PC-3 (cell line): Measurements from ENCODE around the gene CIB1. TPM values are rescaled to one million over a fixed set of nuclear protein-coding genes. Genes with fewer than 3 reads are reported as not detected.
A peak's percentile ranks its signal among the peaks of the same experiment; 100 is the strongest.

Experiments
- ATAC-seq: fragments of 200-7000 bp; cut with Tn5 transposase; 2 replicates; pipeline ENCODE4 v1.9.1; 2020; ENCODE audit warnings: mild to moderate bottlenecking, moderate library complexity
- BruUV-seq: library from RNA; stranded (reverse); fragments of 400-500 nt; replicated peaks from 2 replicates; lab custom pipeline; 2021; lab: Mats Ljungman, UMichigan
- CTCF ChIA-PET: fragments of 300-600 bp; sonication (Branson Sonifier 250); formaldehyde crosslinking; loops from one replicate; lab custom pipeline; 2022; ENCODE audit warnings: antibody characterized with exemption; lab: Charles Lee
- POLR2A ChIA-PET: fragments of 300-600 bp; sonication (Branson Sonifier 250); formaldehyde crosslinking; loops from one replicate; lab custom pipeline; 2022; ENCODE audit warnings: antibody characterized with exemption; ENCODE audit not compliant: unreplicated experiment; lab: Charles Lee
- DNase-seq: peaks from one replicate; pipeline ENCODE4 v3.0.0-alpha.2; 2015
- H2AFZ ChIP-seq: fragments of 300-600 bp; sonication (generic); 2 replicates; pipeline ENCODE4 v1.6.0; 2016; ENCODE audit warnings: antibody characterized with exemption, low read length
- H3F3A ChIP-seq: fragments of 300-600 bp; sonication (generic); one replicate; pipeline ENCODE4 v1.6.0; 2017; ENCODE audit warnings: antibody characterized with exemption, low read length, control low read depth, mild to moderate bottlenecking; ENCODE audit not compliant: unreplicated experiment
- H3K27ac ChIP-seq: fragments of 300-600 bp; sonication (generic); 2 replicates; pipeline ENCODE4 v1.5.1; 2016; ENCODE audit warnings: mild to moderate bottlenecking, low read length
- H3K27me3 ChIP-seq: fragments of 300-600 bp; sonication (generic); 2 replicates; pipeline ENCODE4 v1.6.1; 2016; ENCODE audit warnings: low read length, mixed read lengths
- H3K36me3 ChIP-seq: fragments of 300-600 bp; sonication (generic); 2 replicates; pipeline ENCODE4 v1.6.1; 2016; ENCODE audit warnings: low read depth, mixed run types, low read length, mixed read lengths
- H3K4me1 ChIP-seq: fragments of 300-600 bp; sonication (generic); 2 replicates; pipeline ENCODE4 v1.5.1; 2016; ENCODE audit warnings: low read length; ENCODE audit not compliant: insufficient read depth
- H3K4me2 ChIP-seq: fragments of 300-600 bp; sonication (generic); 2 replicates; pipeline ENCODE4 v1.6.0; 2016; ENCODE audit warnings: low read length
- H3K4me3 ChIP-seq: fragments of 300-600 bp; sonication (generic); 2 replicates; pipeline ENCODE4 v1.5.1; 2016; ENCODE audit warnings: mild to moderate bottlenecking, low read length, mixed read lengths
- H3K79me2 ChIP-seq: fragments of 300-600 bp; sonication (generic); 2 replicates; pipeline ENCODE4 v1.6.1; 2017; ENCODE audit warnings: low read length, mixed read lengths
- H3K9ac ChIP-seq: fragments of 300-600 bp; sonication (generic); 2 replicates; pipeline ENCODE4 v1.6.0; 2016; ENCODE audit warnings: mild to moderate bottlenecking, low read length
- H3K9me2 ChIP-seq: fragments of 300-600 bp; sonication (generic); replicated peaks from 2 replicates; pipeline ENCODE4 v1.6.1; 2016; ENCODE audit warnings: mixed run types, low read length, mixed read lengths
- H3K9me3 ChIP-seq: fragments of 300-600 bp; sonication (generic); 2 replicates; pipeline ENCODE4 v1.6.1; 2016; ENCODE audit warnings: low read length, mixed read lengths
- H4K20me1 ChIP-seq: fragments of 300-600 bp; sonication (generic); 2 replicates; pipeline ENCODE4 v1.6.1; 2016; ENCODE audit warnings: low read length, mixed read lengths
- EZH2 ChIP-seq: fragments of 300-600 bp; sonication (generic); IDR thresholded peaks from one replicate; pipeline ENCODE4 v1.6.1; 2017; ENCODE audit warnings: antibody characterized with exemption, mild to moderate bottlenecking, low read length; ENCODE audit not compliant: unreplicated experiment
- EZH2phosphoT487 ChIP-seq: fragments of 300-600 bp; sonication (generic); IDR thresholded peaks from 2 replicates; pipeline ENCODE4 v1.6.1; 2018; ENCODE audit warnings: mild to moderate bottlenecking, antibody characterized with exemption, low read length, borderline replicate concordance
- intact Hi-C: fragments of 100-400 bp; cut with micrococcal nuclease; formaldehyde crosslinking; loops from 2 replicates; pipeline ENCODE4 v1.9.0; 2023
- total RNA-seq: library from RNA; depleted of rRNA; stranded (reverse); fragments of >200 nt; gene quantifications from 2 replicates; pipeline ENCODE4 v1.2.3, GENCODE V29; 2014
- TF ChIP-seq, protein P1 (sequence below): fragments of 300-600 bp; sonication (generic); conservative IDR thresholded peaks from 2 replicates; pipeline ENCODE4 v1.5.1; 2017; ENCODE audit warnings: antibody characterized with exemption, low read depth, mild to moderate bottlenecking, low read length

CIB1 gene
- total RNA-seq, 1 experiment from 2014 or later: 83.7 TPM

DNA sequence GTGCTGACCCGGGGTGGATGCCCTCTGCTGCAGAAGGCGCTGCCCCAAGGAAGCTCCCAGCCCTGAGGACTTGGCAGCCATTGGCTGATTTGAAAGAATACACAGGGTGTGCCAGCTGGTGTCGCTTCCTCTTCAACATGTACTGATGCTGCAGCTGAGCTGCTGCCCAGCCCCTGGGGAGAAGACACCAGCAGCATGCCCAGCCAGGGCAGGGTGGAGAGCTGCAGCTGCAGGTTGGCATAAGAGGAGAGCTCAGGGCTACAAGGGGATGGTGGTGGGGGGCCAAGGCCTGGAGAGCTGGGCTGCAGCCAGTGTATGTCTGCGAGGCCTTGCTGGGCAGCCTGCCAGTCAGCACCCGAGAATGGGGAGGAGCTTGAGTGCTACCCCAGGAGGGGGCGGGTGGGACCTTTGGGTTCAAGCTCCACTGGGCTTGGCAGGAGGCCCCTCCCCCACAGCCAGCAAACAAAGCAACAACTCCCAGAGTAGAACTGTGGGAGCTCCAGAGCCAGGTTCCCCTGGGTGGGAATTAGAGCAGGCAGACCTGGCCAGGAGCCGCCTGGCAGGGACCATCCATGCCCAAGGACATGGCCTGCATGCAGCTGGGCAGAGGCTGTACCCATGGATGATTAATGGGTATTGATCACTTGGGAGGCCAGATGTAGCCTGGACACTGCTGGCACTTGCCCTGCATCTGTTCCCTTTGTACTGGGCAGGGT, 41.8 kb downstream of the CIB1 start:
- CTCF ChIA-PET: interaction anchor here (0.6 kb wide), 2 partner anchors 7 to 518 kb away, joined by 3 to 5 read pairs; no protein-coding TSS in a partner anchor

DNA sequence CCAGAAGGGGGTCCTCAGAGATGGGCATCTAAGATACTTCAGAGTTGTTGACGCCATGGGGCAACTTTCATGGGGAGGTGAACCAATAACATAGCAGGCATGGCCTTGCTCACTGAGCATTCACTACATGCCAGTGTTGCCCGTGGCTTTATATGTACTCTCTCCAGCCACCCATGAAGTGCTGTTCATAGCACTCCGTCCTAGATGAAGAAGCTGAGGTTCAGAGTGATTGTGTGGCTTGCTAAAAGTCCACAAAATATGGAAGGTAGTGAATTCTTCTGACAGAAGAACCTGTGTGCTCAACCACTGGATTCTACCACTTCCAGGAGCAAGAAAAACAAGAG, 42.4 kb downstream of the CIB1 start:
- Histone ChIP-seq H3K4me1 (peaks cover 7% of the 10 kb centered on the region), H3K4me2 (no peak overlapping the region), H3K79me2 (no peaks in the 10 kb centered on the region)

More for the DNA sequence above, 41.8 kb downstream of the CIB1 start:
- Histone ChIP-seq H3K4me3 (no peak overlapping the region), H3K9me2 (no peaks in the 10 kb centered on the region), H2AFZ (no peak overlapping the region), H3K27me3 (no peaks in the 10 kb centered on the region), H3K4me1 (peaks cover 7% of the 10 kb centered on the region), H3F3A (no peaks in the 10 kb centered on the region), H3K4me2 (no peak overlapping the region), H3K9ac (no peak overlapping the region), H3K9me3 (no peaks in the 10 kb centered on the region), H4K20me1 (no peaks in the 10 kb centered on the region), H3K27ac (no peak overlapping the region), H3K79me2 (no peaks in the 10 kb centered on the region), H3K36me3 (no peaks in the 10 kb centered on the region)
- ATAC-seq (0 out of 2 replicates have a peak, but pooled peaks have one; percentile 27), DNase-seq (no peak)
- TF ChIP-seq EZH2phosphoT487: no peak
- TF ChIP-seq EZH2: no peak
- TF ChIP-seq, protein P1, sequence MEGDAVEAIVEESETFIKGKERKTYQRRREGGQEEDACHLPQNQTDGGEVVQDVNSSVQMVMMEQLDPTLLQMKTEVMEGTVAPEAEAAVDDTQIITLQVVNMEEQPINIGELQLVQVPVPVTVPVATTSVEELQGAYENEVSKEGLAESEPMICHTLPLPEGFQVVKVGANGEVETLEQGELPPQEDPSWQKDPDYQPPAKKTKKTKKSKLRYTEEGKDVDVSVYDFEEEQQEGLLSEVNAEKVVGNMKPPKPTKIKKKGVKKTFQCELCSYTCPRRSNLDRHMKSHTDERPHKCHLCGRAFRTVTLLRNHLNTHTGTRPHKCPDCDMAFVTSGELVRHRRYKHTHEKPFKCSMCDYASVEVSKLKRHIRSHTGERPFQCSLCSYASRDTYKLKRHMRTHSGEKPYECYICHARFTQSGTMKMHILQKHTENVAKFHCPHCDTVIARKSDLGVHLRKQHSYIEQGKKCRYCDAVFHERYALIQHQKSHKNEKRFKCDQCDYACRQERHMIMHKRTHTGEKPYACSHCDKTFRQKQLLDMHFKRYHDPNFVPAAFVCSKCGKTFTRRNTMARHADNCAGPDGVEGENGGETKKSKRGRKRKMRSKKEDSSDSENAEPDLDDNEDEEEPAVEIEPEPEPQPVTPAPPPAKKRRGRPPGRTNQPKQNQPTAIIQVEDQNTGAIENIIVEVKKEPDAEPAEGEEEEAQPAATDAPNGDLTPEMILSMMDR: no peak
- no TSS peak for BruUV-seq
- POLR2A ChIA-PET: no interaction called here
- intact Hi-C loops: no loop called here

More for the DNA sequence above, 42.4 kb downstream of the CIB1 start:
- TF ChIP-seq EZH2phosphoT487 (no peak), EZH2 (no peak)
- TF ChIP-seq, protein P1: no peak
- no TSS peak for BruUV-seq
- H3K27me3 ChIP-seq: no peaks in the 10 kb centered on the region
- ChIA-PET POLR2A (no interaction called here), CTCF (no interaction called here)
- DNase-seq (no peak), ATAC-seq (no peak)
- H3K4me3 ChIP-seq: no peak overlapping the region
- H3F3A ChIP-seq: no peaks in the 10 kb centered on the region
- no peaks in the 10 kb centered on the region for H3K9me3 ChIP-seq
- H3K36me3 ChIP-seq: no peaks in the 10 kb centered on the region
- H3K9me2 ChIP-seq: no peaks in the 10 kb centered on the region
- H3K9ac ChIP-seq: no peak overlapping the region
- no peak overlapping the region for H2AFZ ChIP-seq
- intact Hi-C loops: no loop called here
- no peaks in the 10 kb centered on the region for H4K20me1 ChIP-seq
- no peak overlapping the region for H3K27ac ChIP-seq
